Fibroblast of the aortic adventitia (primary cell): ENCODE data around the gene SEC14L5. TPM values are rescaled to one million over a fixed set of nuclear protein-coding genes. Genes with fewer than 3 reads are reported as not detected.

Source experiments
- DNase-seq: peaks from one replicate; pipeline ENCODE4 v3.0.0-alpha.2; 2010; ENCODE audit warnings: low read depth
- H3K4me3 ChIP-seq: 2 replicates; pipeline ENCODE4 v1.5.1; 2011; ENCODE audit warnings: low read depth, mild to moderate bottlenecking, control low read depth, low read length, moderate library complexity
- total RNA-seq: library from RNA; depleted of rRNA; stranded (reverse); fragments of >200 nt; gene quantifications from 2 replicates; pipeline ENCODE4 v1.2.3, GENCODE V29; 2012; ENCODE audit warnings: low replicate concordance
- TF ChIP-seq, protein P1 (sequence below): IDR thresholded peaks from 2 replicates; pipeline ENCODE4 v1.5.1; 2011; ENCODE audit warnings: mild to moderate bottlenecking, low read length, control low read depth, inconsistent platforms; ENCODE audit not compliant: insufficient read depth

Gene SEC14L5
- total RNA-seq, 1 donor = 1.2 TPM

DNA sequence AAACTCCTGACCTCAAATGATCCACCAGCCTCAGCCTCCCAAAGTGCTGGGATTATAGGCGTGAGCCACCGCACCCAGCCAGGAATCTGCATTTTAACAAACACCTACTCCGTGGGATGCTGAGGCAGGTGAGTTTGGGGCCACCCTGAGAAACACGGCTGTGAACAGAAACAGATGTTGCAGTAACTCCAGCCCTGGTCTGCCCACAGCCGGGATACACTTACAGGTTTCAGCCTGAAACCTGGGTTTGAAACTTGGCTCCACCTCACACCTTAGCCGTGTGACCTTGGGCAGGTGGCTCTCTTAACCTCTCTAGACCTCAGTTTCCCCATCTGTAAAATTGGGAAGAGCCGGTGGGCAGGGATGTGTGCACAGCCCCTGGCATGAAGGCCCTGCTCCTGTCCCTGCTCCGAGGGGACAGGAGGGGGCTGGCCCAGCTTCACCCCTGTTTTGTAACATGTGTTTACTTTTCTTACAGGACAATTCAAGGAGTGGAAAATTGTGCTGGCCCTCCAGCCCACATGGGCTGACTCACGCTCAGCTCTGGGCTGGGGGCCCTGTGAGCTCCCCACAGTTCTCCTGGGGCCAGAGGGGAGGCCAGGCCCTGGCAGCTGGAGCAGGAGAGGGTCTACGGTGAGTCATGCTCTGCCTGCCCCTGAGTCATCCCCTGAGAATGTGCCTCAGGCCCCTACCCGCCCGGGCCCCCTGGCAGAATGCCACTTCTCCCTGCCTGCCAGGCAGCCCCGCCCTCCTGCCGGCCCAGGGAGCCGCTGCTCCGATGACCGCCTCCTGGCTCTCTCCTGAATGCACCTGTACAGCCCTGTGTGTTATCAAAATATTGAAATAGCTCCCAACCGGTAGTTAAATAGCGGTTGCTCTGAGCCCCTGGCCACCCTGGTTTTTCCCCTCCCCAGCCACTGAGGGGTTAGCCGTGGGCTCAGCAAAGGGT, 13.5 kb upstream of the SEC14L5 start:
- DNase-seq = peak; percentile 99
- TF ChIP-seq, protein P1, sequence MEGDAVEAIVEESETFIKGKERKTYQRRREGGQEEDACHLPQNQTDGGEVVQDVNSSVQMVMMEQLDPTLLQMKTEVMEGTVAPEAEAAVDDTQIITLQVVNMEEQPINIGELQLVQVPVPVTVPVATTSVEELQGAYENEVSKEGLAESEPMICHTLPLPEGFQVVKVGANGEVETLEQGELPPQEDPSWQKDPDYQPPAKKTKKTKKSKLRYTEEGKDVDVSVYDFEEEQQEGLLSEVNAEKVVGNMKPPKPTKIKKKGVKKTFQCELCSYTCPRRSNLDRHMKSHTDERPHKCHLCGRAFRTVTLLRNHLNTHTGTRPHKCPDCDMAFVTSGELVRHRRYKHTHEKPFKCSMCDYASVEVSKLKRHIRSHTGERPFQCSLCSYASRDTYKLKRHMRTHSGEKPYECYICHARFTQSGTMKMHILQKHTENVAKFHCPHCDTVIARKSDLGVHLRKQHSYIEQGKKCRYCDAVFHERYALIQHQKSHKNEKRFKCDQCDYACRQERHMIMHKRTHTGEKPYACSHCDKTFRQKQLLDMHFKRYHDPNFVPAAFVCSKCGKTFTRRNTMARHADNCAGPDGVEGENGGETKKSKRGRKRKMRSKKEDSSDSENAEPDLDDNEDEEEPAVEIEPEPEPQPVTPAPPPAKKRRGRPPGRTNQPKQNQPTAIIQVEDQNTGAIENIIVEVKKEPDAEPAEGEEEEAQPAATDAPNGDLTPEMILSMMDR = no peak
- H3K4me3 ChIP-seq = no peak overlapping the region

DNA sequence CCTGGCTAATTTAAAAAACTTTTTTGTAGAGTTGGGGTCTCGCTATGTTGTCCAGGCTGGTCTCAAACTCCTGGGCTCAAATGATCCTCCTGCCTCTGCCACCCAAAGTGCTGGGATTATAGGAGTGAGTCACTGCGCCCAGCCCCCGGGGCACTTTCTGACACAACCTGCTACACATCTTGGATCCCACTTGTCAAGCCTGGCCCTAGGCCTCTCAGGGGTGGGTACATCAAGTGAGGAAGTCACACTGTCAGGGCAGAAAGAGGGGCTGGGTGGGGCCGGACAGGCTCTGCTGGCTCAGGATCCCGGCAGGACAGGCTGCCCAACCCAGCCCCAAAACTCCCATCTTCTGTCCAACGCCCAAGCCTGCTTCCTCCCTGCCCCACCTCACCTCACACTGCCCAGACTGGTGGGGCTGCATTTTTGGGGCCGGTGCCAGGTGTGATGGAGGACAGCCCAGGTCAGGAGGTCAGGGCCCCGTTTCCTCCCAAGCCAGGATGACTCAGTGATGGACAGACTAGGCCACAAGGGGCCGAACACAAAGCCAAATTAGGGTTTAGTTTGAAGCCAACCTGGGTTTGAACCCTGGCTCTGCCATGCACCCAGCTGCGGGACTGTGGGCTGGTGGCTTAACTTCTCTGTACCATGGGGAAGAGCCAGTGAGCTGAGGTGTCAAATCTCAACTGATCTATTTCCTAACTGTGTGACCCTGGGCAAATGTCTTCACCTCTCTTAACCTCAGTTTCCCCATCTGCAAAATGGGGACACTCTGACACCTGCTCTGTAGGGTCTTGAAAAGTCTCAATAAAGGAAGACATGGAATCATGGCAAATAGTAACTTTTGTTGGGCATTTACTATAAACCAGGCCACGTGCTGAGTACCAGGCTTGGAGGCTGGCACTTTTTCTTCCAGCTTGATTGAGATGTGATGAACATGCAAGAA, 12.3 kb upstream of the SEC14L5 start:
- TF ChIP-seq, protein P1 = no peak
- peak; percentile 63 for DNase-seq
- H3K4me3 ChIP-seq = no peak overlapping the region

DNA sequence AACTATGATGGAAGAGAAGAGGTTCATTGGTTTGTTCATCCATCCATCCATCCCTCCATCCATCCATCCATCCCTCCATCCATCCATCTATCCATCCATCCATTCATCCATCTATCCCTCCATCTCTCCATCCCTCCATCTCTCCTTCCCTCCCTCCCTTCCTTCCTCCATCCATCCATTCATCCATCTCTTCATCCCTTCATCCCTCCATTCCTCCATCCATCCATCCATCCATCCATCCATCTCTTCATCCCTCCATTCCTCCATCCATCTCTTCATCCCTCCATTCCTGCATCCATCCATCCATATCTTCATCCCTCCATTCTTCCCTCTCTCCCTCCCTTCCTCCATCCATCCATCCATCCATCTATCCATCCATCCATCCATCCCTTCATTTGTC, 11.2 kb upstream of the SEC14L5 start:
- no peak for DNase-seq
- no peak overlapping the region for H3K4me3 ChIP-seq
- TF ChIP-seq, protein P1 = no peak

DNA sequence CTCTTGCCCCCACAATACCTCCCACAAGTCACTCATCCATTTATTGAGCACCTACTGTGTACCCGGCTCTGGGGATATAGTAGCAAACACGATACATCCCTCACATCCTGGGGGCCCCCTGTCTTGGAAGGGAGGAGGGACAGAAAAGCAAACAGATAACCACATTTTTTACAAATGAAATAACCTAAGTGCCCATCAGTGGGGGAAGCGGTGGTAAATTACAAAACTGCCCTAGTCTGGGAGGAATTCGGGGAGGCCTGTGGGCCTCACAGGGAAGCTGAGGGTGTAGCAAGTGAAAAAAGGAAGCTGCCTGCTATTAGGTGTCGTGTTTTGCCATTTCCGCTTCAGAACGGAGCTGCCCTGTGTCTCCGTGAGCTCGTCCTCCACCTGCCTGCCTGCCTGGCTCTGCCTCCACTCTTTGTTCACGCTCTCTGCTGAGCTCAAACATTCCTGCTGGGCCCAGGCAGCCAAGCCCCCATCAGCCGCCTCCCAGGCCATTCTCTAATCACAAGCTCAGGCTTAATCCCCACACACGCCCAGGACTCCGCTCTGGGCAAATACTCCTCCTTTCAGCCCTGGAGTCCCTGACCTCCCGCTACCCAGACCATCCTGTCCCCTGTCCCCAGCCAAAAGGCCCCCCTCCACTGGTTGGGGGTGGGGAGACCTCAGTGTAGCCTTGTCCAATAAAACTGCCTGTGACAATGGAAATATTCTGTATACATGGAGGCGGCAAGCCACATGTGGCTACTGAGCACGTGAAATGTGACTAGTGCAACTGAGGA, 10.2 kb upstream of the SEC14L5 start:
- H3K4me3 ChIP-seq = no peak overlapping the region
- DNase-seq = no peak
- TF ChIP-seq, protein P1 = no peak

DNA sequence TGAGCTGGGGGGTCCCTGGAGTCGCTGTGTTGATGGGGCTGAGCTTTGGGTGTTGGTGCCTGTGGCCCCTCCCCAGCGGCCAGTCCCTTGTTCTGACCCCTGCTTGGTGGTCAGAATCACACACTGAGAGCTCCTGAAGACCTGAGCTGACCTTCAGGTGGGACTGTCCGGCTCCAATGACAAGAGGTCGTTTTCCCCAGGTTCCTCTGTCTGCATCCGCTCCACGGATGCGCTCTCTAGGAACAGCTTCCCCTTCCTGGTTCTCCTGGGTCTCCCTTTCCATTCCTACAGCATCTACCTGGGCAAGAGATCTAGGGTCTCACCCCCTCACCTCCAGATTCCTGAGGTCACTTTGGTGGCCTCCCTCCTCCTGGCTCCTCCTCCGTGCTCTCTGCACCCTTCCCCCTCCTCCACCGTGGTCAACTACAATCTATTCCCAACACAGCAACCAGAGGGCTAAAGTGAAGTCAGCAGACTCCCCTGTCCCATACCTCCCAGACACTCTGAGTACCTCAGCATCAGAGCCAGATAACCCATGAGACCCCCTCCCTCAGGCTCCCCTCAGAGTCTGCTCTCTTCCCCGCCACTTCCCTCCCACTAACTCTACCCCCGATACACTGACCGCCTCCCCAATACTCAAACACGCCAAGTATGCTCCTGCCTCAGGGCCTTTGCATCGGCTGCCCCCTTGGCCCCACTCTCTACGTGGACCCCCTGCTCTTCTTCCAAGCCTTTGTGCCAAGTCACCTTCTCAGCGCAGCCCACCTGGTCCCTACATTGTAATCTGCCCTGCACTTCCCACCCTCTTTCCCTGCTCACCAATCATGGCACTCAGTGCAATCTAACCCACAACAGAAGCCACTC, 9.0 kb upstream of the SEC14L5 start:
- DNase-seq = no peak
- TF ChIP-seq, protein P1 = no peak

More for the DNA sequence above, 9.0 kb upstream of the SEC14L5 start:
- H3K4me3 ChIP-seq = no peak overlapping the region
